ENCODE measurements around the gene DIP2C.

The DIP2C gene

GRCh38 chr10:528173-529165, 161.0 kb downstream of the DIP2C start:
- Histone ChIP-seq H3K4me2 (ENCODE audit: low read length) (no peak overlapping the region), H3K9ac (ENCODE audit: low read depth, low read length) (no peak overlapping the region), H3K27me3 (ENCODE audit: control insufficient read depth, insufficient read depth, low read length) (no peaks in the 10 kb centered on the region), H3K36me3 (ENCODE audit: insufficient read depth, low read length) (no peaks in the 10 kb centered on the region), H3K4me3 (ENCODE audit: low read length) (no peak overlapping the region), H3K9me3 (replicated peaks; ENCODE audit: low read length) (no peaks in the 10 kb centered on the region), H3K4me1 (ENCODE audit: control insufficient read depth, insufficient read depth, low read length) (peaks cover 6% of the 10 kb centered on the region)

- no peaks in the 10 kb centered on the region for H3K36me3 ChIP-seq (ENCODE audit: insufficient read depth, low read length)
- no peaks in the 10 kb centered on the region for H3K27me3 ChIP-seq (ENCODE audit: control insufficient read depth, insufficient read depth, low read length)
- H3K4me1 ChIP-seq (ENCODE audit: control insufficient read depth, insufficient read depth, low read length) = peaks cover 6% of the 10 kb centered on the region
- H3K9ac ChIP-seq (ENCODE audit: low read depth, low read length) = no peak overlapping the region
- H3K9me3 ChIP-seq (replicated peaks; ENCODE audit: low read length) = no peaks in the 10 kb centered on the region
- no peak overlapping the region for H3K4me3 ChIP-seq (ENCODE audit: low read length)
- H3K4me2 ChIP-seq (ENCODE audit: low read length) = no peak overlapping the region
These were observed 162.1 kb downstream of the DIP2C start for GRCh38 chr10:527416-527815.

- no peak overlapping the region for H3K4me2 ChIP-seq (ENCODE audit: low read length)
- H3K36me3 ChIP-seq (ENCODE audit: insufficient read depth, low read length) = no peaks in the 10 kb centered on the region
- H3K9me3 ChIP-seq (replicated peaks; ENCODE audit: low read length) = no peaks in the 10 kb centered on the region
- H3K4me1 ChIP-seq (ENCODE audit: control insufficient read depth, insufficient read depth, low read length) = peaks cover 6% of the 10 kb centered on the region
- no peak overlapping the region for H3K4me3 ChIP-seq (ENCODE audit: low read length)
- H3K9ac ChIP-seq (ENCODE audit: low read depth, low read length) = no peak overlapping the region
- H3K27me3 ChIP-seq (ENCODE audit: control insufficient read depth, insufficient read depth, low read length) = no peaks in the 10 kb centered on the region
These were observed 162.7 kb downstream of the DIP2C start for GRCh38 chr10:526651-527312.

GRCh38 chr10:525565-526315, 163.7 kb downstream of the DIP2C start:
- H3K27me3 ChIP-seq (ENCODE audit: control insufficient read depth, insufficient read depth, low read length) = no peaks in the 10 kb centered on the region
- peaks cover 6% of the 10 kb centered on the region for H3K4me1 ChIP-seq (ENCODE audit: control insufficient read depth, insufficient read depth, low read length)
- no peak overlapping the region for H3K4me2 ChIP-seq (ENCODE audit: low read length)
- H3K9me3 ChIP-seq (replicated peaks; ENCODE audit: low read length) = no peaks in the 10 kb centered on the region
- no peak overlapping the region for H3K4me3 ChIP-seq (ENCODE audit: low read length)
- H3K36me3 ChIP-seq (ENCODE audit: insufficient read depth, low read length) = no peaks in the 10 kb centered on the region
- no peak overlapping the region for H3K9ac ChIP-seq (ENCODE audit: low read depth, low read length)

- Histone ChIP-seq H3K36me3 (ENCODE audit: insufficient read depth, low read length) (no peaks in the 10 kb centered on the region), H3K4me2 (ENCODE audit: low read length) (no peak overlapping the region), H3K9me3 (replicated peaks; ENCODE audit: low read length) (no peaks in the 10 kb centered on the region), H3K27me3 (ENCODE audit: control insufficient read depth, insufficient read depth, low read length) (no peaks in the 10 kb centered on the region), H3K4me1 (ENCODE audit: control insufficient read depth, insufficient read depth, low read length) (peaks cover 6% of the 10 kb centered on the region), H3K9ac (ENCODE audit: low read depth, low read length) (no peak overlapping the region), H3K4me3 (ENCODE audit: low read length) (no peak overlapping the region)
These were observed 165.5 kb downstream of the DIP2C start for GRCh38 chr10:523925-524324.

- H3K27me3 ChIP-seq (ENCODE audit: control insufficient read depth, insufficient read depth, low read length) = no peaks in the 10 kb centered on the region
- H3K9ac ChIP-seq (ENCODE audit: low read depth, low read length) = no peak overlapping the region
- no peak overlapping the region for H3K4me3 ChIP-seq (ENCODE audit: low read length)
- H3K4me1 ChIP-seq (ENCODE audit: control insufficient read depth, insufficient read depth, low read length) = peaks cover 6% of the 10 kb centered on the region
- H3K9me3 ChIP-seq (replicated peaks; ENCODE audit: low read length) = no peaks in the 10 kb centered on the region
- no peaks in the 10 kb centered on the region for H3K36me3 ChIP-seq (ENCODE audit: insufficient read depth, low read length)
- no peak overlapping the region for H3K4me2 ChIP-seq (ENCODE audit: low read length)
These were observed 167.1 kb downstream of the DIP2C start for GRCh38 chr10:522350-522749.

- Histone ChIP-seq H3K9ac (ENCODE audit: low read depth, low read length) (no peak overlapping the region), H3K4me1 (ENCODE audit: control insufficient read depth, insufficient read depth, low read length) (peaks cover 6% of the 10 kb centered on the region), H3K4me3 (ENCODE audit: low read length) (no peak overlapping the region), H3K4me2 (ENCODE audit: low read length) (no peak overlapping the region), H3K27me3 (ENCODE audit: control insufficient read depth, insufficient read depth, low read length) (no peaks in the 10 kb centered on the region), H3K36me3 (ENCODE audit: insufficient read depth, low read length) (no peaks in the 10 kb centered on the region), H3K9me3 (replicated peaks; ENCODE audit: low read length) (no peaks in the 10 kb centered on the region)
These were observed 167.9 kb downstream of the DIP2C start for GRCh38 chr10:521261-522250.

- Histone ChIP-seq H3K4me1 (ENCODE audit: control insufficient read depth, insufficient read depth, low read length) (peaks cover under 1% of the 10 kb centered on the region), H3K9ac (ENCODE audit: low read depth, low read length) (no peak overlapping the region), H3K4me2 (ENCODE audit: low read length) (no peak overlapping the region)
These were observed 169.1 kb downstream of the DIP2C start for GRCh38 chr10:520402-520787.

GRCh38 chr10:519716-520401, 169.6 kb downstream of the DIP2C start:
- Histone ChIP-seq H3K4me1 (ENCODE audit: control insufficient read depth, insufficient read depth, low read length) (no peaks in the 10 kb centered on the region), H3K4me3 (ENCODE audit: low read length) (no peak overlapping the region), H3K27me3 (ENCODE audit: control insufficient read depth, insufficient read depth, low read length) (no peaks in the 10 kb centered on the region), H3K4me2 (ENCODE audit: low read length) (no peak overlapping the region), H3K9me3 (replicated peaks; ENCODE audit: low read length) (no peaks in the 10 kb centered on the region), H3K36me3 (ENCODE audit: insufficient read depth, low read length) (no peaks in the 10 kb centered on the region), H3K9ac (ENCODE audit: low read depth, low read length) (no peak overlapping the region)

More at GRCh38 chr10:520402-520787, 169.1 kb downstream of the DIP2C start:
- H3K4me3 ChIP-seq (ENCODE audit: low read length) = no peak overlapping the region
- H3K27me3 ChIP-seq (ENCODE audit: control insufficient read depth, insufficient read depth, low read length) = no peaks in the 10 kb centered on the region
- H3K9me3 ChIP-seq (replicated peaks; ENCODE audit: low read length) = no peaks in the 10 kb centered on the region
- H3K36me3 ChIP-seq (ENCODE audit: insufficient read depth, low read length) = no peaks in the 10 kb centered on the region

GRCh38 chr10:519055-519715, 170.3 kb downstream of the DIP2C start:
- Histone ChIP-seq H3K4me2 (ENCODE audit: low read length) (no peak overlapping the region), H3K9me3 (replicated peaks; ENCODE audit: low read length) (no peaks in the 10 kb centered on the region), H3K9ac (ENCODE audit: low read depth, low read length) (no peak overlapping the region), H3K36me3 (ENCODE audit: insufficient read depth, low read length) (no peaks in the 10 kb centered on the region), H3K4me1 (ENCODE audit: control insufficient read depth, insufficient read depth, low read length) (no peaks in the 10 kb centered on the region), H3K4me3 (ENCODE audit: low read length) (no peak overlapping the region), H3K27me3 (ENCODE audit: control insufficient read depth, insufficient read depth, low read length) (no peaks in the 10 kb centered on the region)
